Subcutaneous abdominal adipose tissue (tissue), 5 donors: ENCODE measurements around the gene SLC6A8.
A peak's percentile ranks its signal among the peaks of the same experiment; 100 is the strongest.

ENCODE experiments used
- H3K27ac ChIP-seq: one replicate; pipeline ENCODE4 v1.7.0; 2013; ENCODE audit warnings: low read depth, mild to moderate bottlenecking, inconsistent platforms, low read length, moderate library complexity
- H3K27me3 ChIP-seq, 5 donors: one replicate each; pipeline ENCODE4 v1.7.0; 2013; ENCODE audit warnings: low read length in 5 of 5, inconsistent platforms in 1 of 5; ENCODE audit not compliant: control insufficient read depth in 5 of 5, insufficient read depth in 4 of 5
- H3K36me3 ChIP-seq, 5 donors: one replicate each; pipeline ENCODE4 v1.7.0; 2013; ENCODE audit warnings: low read length in 5 of 5; ENCODE audit not compliant: control insufficient read depth in 5 of 5, insufficient read depth in 5 of 5
- H3K4me1 ChIP-seq, 5 donors: one replicate each; pipeline ENCODE4 v1.7.0; 2013; ENCODE audit warnings: low read length in 5 of 5, mild to moderate bottlenecking in 3 of 5, moderate library complexity in 1 of 5; ENCODE audit not compliant: control insufficient read depth in 5 of 5, insufficient read depth in 5 of 5
- H3K4me3 ChIP-seq, 5 donors: one replicate each; pipeline ENCODE4 v1.7.0; 2013; ENCODE audit warnings: low read length in 5 of 5, low read depth in 1 of 5
- H3K9ac ChIP-seq, 5 donors: one replicate each; pipeline ENCODE4 v1.7.0; 2013; ENCODE audit warnings: low read length in 5 of 5, mild to moderate bottlenecking in 4 of 5, moderate library complexity in 3 of 5
- H3K9me3 ChIP-seq, 5 donors: one replicate each; pipeline ENCODE4 v1.7.0; 2013; ENCODE audit warnings: low read length in 5 of 5; ENCODE audit not compliant: control insufficient read depth in 5 of 5
- donor health status: healthy.
- donor health status: healthy.
- donor health status: healthy.
- donor health status: healthy.
- donor health status: healthy.

The SLC6A8 gene

DNA sequence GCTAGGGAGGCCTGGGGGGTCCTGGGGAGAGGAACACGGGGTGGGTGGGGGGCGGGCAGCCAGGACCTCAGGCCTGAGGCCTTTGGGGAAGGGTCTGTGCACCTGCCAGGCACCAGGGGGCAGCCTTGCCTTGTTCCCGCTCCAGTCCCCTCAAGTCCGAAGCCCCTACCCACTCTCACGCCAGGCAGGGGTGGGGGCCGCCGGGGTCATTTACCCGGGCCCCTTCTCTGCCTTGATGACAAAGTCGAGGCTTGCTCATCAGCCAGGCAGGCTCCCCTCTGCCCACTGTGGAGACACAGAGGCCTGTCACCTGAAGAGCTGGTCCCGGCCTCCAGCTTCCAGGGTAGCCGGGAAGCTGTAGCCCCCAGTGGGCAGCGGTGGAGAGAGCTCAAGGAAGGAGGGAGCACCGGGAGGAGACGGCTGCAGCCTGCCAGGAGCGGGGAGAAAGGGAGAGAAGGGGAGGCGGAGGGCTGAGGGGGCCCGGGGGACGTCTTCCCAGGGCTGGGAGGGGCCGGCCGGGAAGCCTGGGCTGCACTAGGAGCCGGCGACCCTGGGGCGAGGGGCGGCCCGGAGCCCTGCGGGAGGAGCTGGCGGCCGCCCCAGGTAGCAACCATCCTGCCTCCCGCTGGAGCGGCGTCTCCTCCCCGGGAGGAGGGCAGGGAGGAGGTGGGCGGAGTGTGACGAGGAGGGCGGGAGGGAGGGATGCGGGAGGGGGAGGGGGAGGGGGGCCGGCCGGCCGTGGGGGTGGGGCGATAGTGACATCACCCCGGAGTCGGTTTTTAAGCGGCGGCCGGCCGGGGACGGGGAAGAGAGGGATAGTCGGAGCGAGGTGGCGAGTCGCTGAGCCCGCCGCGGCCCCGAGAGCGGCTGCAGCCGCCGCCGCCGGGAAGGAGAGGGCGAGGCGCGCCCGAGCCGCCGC, at the start of gene SLC6A8:
Gene SLC6A8, plus strand, starts transcription at position 806 of the 919 bp plus-strand sequence. CDS start 649 bp downstream, outside the sequence.
- Histone ChIP-seq H3K36me3 (no peaks in the 10 kb centered on the region), H3K4me1 (peaks cover 0 to 24% (median 11%) of the 10 kb centered on the region in 5 donors), H3K27me3 (peaks cover 4 to 23% (median 12%) of the 10 kb centered on the region in 5 donors), H3K9me3 (peaks cover 0 to 7% (median 0%) of the 10 kb centered on the region in 5 donors), H3K27ac (no peak within 1 kb of the TSS), H3K4me3 (peak within 1 kb of the TSS in 3 of 5 donors; percentile 22 to 52 (median 51)), H3K9ac (no peak within 1 kb of the TSS)

DNA sequence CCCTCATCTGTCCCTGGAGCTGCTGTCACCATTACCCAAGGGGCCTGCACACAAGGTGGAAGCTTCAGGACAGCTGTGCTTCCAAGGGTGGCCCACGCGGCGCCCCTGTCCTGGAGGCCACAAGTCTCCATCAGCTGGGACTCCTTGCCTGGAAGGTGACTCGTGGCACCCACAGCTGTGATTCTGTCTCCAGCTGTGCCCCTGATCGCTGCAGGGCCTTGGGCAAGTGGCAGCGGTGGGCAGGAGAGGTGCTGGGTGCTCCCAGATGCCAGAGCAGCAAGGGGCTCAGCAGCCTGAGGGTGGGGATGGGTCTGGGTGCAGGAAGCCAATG, 49.7 kb upstream of the SLC6A8 start:
- Histone ChIP-seq H3K9me3 (no peaks in the 10 kb centered on the region), H3K27ac (no peak overlapping the region), H3K4me1 (peaks cover 3 to 20% (median 14%) of the 10 kb centered on the region in 5 donors), H3K4me3 (no peak overlapping the region), H3K9ac (no peak overlapping the region), H3K27me3 (peaks cover 19 to 46% (median 42%) of the 10 kb centered on the region in 5 donors), H3K36me3 (no peaks in the 10 kb centered on the region)

DNA sequence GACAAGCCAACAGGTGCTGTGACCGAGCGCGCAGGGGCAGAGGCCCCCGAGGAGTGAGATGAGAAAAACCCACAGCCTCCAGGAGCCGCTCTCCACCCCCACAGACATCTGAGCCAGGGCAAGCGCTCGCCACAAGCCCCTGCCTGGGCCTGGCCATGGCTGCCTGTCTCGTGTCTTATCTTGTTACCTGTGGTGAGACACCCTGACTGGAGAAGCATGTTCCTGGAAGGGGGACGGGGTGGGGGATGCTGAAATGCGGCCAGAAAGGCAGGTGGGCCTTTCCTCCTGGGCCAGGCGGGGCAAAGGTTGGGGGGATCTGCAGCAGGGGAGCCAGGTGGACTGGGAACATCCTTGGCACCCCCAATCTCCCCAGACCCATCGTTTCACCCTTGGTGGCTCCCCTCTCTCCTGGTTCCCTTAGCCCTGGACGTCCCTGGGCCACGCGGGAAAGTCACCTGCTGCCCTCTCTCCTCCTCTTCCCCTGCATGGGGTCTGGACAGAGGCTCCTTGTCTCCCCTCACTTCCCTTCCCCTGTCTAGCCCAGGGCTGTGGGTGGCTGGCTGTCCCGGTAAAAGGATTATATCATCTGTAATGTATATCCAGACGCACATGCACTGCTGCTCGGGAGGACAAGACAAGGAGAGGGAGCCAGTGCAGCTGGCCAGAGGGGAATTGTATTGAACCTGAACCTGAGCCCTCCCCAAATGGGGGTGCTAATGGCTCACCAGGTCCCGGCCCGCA, 49.1 kb upstream of the SLC6A8 start:
- Histone ChIP-seq H3K36me3 (no peaks in the 10 kb centered on the region), H3K4me3 (no peak overlapping the region), H3K9me3 (no peaks in the 10 kb centered on the region), H3K4me1 (peaks cover 3 to 23% (median 16%) of the 10 kb centered on the region in 5 donors), H3K27me3 (peaks cover 22 to 51% (median 47%) of the 10 kb centered on the region in 5 donors), H3K27ac (no peak overlapping the region), H3K9ac (no peak overlapping the region)

DNA sequence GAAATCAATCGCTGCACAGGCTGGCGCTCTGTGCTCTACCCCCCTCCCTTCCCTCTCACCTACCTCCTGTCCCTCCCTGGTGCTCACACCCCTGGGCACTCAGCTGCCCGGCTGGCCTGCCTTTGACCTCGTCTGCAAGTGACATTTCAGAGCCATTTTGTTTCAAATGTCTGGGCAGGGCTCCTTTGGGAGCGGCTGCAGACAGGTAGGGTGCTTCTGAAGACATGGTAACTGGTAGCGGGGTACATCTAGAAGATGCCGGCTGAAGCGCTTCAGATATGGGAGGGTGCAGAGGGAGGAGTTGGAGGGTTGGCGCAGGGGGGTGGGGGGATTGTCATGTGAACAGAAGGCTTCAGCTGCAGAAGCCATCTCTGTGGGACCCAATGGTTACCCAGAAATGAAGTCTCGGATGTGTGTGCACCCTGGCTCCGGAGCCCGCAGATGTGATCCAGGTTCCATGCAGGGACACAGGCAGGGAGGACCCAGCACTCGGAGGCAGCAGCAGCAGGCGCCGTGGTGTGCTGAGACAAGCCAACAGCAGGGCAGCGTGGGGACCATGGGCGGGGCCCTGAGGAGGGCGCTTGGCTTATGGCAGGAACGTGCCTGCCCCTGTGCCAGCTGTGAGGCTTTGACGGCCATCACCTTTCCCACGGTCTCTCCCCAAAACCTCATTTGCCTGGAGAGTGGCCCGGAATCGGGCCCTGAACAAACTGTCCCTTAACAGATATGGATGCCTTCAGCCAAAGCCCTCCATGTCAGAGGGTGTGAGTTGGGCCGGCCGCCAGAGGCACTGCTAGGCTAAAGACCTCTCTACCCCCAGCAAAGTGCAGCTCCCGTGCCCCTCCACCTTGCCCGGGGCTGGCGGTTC, 48.3 kb upstream of the SLC6A8 start:
- Histone ChIP-seq H3K4me3 (no peak overlapping the region), H3K36me3 (no peaks in the 10 kb centered on the region), H3K9ac (no peak overlapping the region), H3K9me3 (no peaks in the 10 kb centered on the region), H3K4me1 (peaks cover 3 to 27% (median 18%) of the 10 kb centered on the region in 5 donors), H3K27me3 (peaks cover 22 to 52% (median 47%) of the 10 kb centered on the region in 5 donors), H3K27ac (no peak overlapping the region)

DNA sequence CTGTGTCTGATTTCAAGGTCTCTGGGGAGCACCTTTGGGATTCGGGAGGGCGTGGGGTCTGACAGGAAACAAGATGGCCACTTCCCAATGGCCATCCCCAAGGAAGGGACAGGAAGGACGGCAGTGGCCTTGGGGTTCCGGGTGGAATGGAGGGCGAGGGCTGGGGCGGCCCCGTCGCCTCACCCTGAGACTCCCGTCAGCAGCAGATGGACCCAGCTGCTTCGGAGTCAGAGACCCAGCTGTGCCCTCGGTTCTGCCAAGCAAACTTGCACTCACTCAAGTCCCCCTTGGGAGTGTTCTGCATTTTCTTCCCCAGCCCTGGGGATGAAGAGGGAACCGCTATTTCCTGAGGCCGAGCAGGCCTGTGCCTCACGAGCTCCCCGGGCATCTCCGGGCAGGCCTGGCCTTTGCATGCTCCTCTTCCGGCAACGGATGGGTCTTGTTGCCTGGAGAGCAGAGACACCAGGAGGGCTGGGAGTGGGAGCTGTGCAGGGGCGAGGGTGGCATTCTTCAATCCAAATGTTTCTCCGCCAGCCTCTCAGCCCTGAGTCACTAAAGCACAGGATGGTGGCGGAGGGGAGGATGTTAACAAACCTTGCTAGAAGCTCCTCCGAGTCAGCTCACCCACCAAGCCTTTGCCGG, 47.6 kb upstream of the SLC6A8 start:
- peaks cover 22 to 59% (median 53%) of the 10 kb centered on the region in 5 donors for H3K27me3 ChIP-seq
- no peak overlapping the region for H3K4me3 ChIP-seq
- peaks cover 0 to 24% (median 10%) of the 10 kb centered on the region in 5 donors for H3K4me1 ChIP-seq
- no peak overlapping the region for H3K9ac ChIP-seq
- H3K36me3 ChIP-seq = no peaks in the 10 kb centered on the region
- H3K27ac ChIP-seq = no peak overlapping the region
- H3K9me3 ChIP-seq = peaks cover 0 to 4% (median 0%) of the 10 kb centered on the region in 5 donors

DNA sequence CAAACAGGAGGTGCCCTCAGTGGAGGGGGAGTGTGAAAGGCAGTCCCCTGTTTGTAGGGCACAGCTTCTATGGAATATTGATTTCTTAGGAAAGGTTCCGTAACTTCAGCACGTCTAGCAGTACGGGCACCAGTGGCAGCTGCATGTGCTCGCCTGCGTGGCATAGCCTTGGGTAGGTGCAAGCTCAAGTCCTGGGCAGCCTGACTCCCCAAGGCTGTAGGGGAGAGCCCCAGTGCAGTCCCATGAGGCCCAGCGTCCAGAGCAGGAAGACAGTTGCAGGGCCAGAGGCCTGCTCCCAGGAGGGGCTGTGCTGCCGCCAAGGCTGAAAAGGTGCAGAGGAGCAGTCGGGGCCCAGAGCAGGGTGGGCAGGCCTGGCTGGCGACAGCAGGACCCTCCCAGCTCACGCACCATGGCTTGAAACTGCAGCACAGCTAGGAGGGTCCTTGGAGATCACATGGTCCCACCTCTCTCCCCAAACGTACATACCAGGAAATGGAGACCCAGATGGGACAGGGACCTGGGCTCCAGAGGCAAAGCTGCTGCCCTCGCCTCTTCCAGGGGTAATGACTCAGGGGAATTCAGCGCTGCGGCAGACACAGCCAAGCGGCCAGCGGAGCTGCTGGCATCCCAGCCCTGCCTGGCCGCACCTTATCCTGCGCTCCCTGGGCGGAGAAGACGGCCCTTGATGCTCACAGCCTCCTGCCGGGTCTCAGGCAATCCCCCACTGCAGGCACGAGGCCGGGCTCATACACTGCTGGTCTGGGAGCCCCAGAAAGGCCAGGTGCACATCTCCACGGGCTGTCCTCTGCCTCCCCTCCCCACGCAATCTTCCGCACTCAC, 46.8 kb upstream of the SLC6A8 start:
- peaks cover 0 to 24% (median 10%) of the 10 kb centered on the region in 5 donors for H3K4me1 ChIP-seq
- H3K9me3 ChIP-seq = peaks cover 0 to 7% (median 0%) of the 10 kb centered on the region in 5 donors
- H3K27me3 ChIP-seq = peaks cover 22 to 64% (median 60%) of the 10 kb centered on the region in 5 donors

DNA sequence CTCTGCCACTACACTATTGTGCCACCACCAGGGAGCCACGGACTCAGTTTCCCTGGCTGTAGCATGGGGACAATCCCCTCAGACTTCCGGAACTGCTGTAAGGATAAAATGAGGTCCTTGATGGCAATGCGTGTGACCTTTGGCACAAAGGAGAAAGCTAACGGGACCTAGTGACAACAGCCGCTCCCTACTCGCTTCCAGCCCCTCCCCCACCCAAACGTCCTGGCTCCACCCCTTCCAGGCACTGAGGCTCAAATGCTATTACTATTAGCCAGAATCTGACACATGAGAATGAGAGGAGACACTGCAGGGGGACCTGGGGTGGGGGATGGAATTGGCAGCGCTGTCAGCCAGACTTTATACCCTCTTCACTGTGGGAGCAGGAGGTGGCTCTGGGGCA, 46.1 kb upstream of the SLC6A8 start:
- H3K4me1 ChIP-seq = peaks cover 0 to 26% (median 12%) of the 10 kb centered on the region in 5 donors
- H3K36me3 ChIP-seq = no peaks in the 10 kb centered on the region
- peaks cover 0 to 9% (median 0%) of the 10 kb centered on the region in 5 donors for H3K9me3 ChIP-seq
- H3K27ac ChIP-seq = no peak overlapping the region
- H3K27me3 ChIP-seq = peaks cover 25 to 71% (median 67%) of the 10 kb centered on the region in 5 donors
- no peak overlapping the region for H3K9ac ChIP-seq
- no peak overlapping the region for H3K4me3 ChIP-seq

More for the DNA sequence above, 46.8 kb upstream of the SLC6A8 start:
- H3K9ac ChIP-seq = no peak overlapping the region
- no peaks in the 10 kb centered on the region for H3K36me3 ChIP-seq
- H3K4me3 ChIP-seq = no peak overlapping the region
- no peak overlapping the region for H3K27ac ChIP-seq

DNA sequence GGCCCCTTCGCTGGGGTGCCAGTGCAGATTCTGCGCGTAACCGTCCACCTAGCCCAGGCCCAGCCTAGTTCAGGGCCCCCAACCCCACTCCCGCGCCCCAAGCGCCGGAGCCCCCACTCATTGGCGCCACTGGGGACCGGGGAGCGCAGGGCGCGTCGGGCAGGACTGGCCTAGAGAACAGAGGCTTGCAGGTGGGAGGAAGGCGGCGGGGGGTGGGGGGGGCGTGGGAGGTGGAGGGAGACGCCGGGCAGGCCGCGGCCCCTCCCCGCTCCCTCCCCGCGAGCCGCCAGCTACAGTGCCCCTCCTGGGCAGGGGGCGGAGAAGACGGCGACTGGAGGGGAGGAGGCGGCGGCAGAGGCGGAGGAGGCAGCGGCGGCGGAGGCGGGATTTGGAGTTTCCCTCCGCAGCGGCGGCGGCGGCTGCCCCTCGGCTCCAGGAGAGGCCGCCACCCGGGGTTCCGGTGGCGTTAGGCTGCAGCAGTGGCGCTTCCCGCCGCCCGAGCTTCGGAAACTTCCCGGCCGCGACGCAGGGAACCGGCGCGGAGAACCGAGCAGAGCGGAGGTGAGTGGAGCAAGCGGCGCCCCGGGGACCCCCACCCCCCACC, 45.6 kb upstream of the SLC6A8 start:
- Histone ChIP-seq H3K4me1 (peaks cover 0 to 30% (median 15%) of the 10 kb centered on the region in 5 donors), H3K27me3 (peaks cover 27 to 73% (median 66%) of the 10 kb centered on the region in 5 donors), H3K9me3 (peaks cover 0 to 9% (median 0%) of the 10 kb centered on the region in 5 donors), H3K9ac (no peak overlapping the region), H3K27ac (no peak overlapping the region), H3K36me3 (no peaks in the 10 kb centered on the region), H3K4me3 (no peak overlapping the region)
